Mucosa of descending colon (tissue), 3 donors: ENCODE results near the gene LDLRAD1. TPM values are rescaled to one million over a fixed set of nuclear protein-coding genes. Genes with fewer than 3 reads are reported as not detected.
"Not testable (repeated sequence)": the region's sequence is repeated elsewhere in the genome, so short reads cannot be mapped to it uniquely, and the experiment has no call there.

Experiments
- ATAC-seq: fragments of 200-7000 bp; cut with Tn5 transposase; one replicate; pipeline ENCODE4 v1.9.1; 2020; ENCODE audit warnings: mild to moderate bottlenecking, moderate library complexity
- DNase-seq, 3 donors: peaks; one replicate each; pipeline ENCODE4 v3.0.0-alpha.2; 2020
- H3K36me3 ChIP-seq: fragments of 200-600 bp; one replicate; pipeline ENCODE4 v1.8.0; 2021; ENCODE audit warnings: low read depth, mild to moderate bottlenecking
- H3K4me1 ChIP-seq: fragments of 200-600 bp; one replicate; pipeline ENCODE4 v1.8.0; 2021; ENCODE audit warnings: low read depth, mild to moderate bottlenecking
- H3K4me3 ChIP-seq: fragments of 200-600 bp; one replicate; pipeline ENCODE4 v1.8.0; 2021; ENCODE audit warnings: mild to moderate bottlenecking
- H3K9me3 ChIP-seq: fragments of 200-600 bp; one replicate; pipeline ENCODE4 v1.8.0; 2021; ENCODE audit warnings: mild to moderate bottlenecking
- CTCF ChIP-seq: fragments of 200-600 bp; IDR thresholded peaks from one replicate; pipeline ENCODE4 v1.8.0; 2022; ENCODE audit warnings: antibody characterized with exemption, mild to moderate bottlenecking
- intact Hi-C, 2 donors: fragments of 100-400 bp; cut with DNase I in 1 of 2; cut with micrococcal nuclease in 1 of 2; formaldehyde crosslinking; loops; one replicate each; pipeline versions ENCODE4 v1.11.0 to v1.11.1; 2022; cut with DNase I, micrococcal nuclease
- total RNA-seq, 3 donors: library from RNA; stranded (reverse); fragmentation: NEBNext Ultra II Directional in 2 of 3; extraction: Animal tissue kit (Norgen Biotek cat#: 25700) in 2 of 3; gene quantifications; one replicate each; pipeline versions ENCODE4 v1.2.1 to v1.2.4, GENCODE V29; 2021 to 2023
- donor health status: DM: no; HTN: no; CAD: no; lungs with moderate emphysema.
- donor health status: DM: no; HTN: no; CAD: no.
- donor health status: DM: no; HTN: yes; CAD: no.

Gene LDLRAD1
- total RNA-seq, 3 donors from 2014 or later, result 0.39 TPM; not detected in 2

DNA sequence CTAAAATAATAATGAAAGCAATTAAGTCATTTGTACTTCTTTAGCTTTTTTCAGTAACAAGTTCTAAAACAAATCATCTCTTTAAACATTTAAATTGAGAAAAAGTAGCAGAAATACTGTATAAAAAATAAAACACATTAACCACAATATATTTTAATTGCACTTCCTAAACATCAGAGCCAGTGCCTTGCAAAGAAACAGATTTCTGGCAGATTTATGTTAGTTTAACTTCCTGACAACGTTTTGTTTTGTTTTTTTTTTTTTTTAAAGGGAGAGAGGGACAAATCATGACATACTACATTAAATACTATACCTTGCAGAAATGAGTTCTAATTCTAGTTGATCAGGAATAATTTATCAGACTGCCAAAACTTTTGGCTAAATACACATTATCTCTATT lies 23.8 kb upstream of the LDLRAD1 start:
- no peak for ATAC-seq
- no peak for DNase-seq
- Histone ChIP-seq H3K36me3 (peaks cover 6% of the 10 kb centered on the region), H3K4me1 (no peaks in the 10 kb centered on the region), H3K4me3 (no peak overlapping the region), H3K9me3 (no peaks in the 10 kb centered on the region)
- intact Hi-C loops, result no loop called here
- TF ChIP-seq CTCF, result no peak

DNA sequence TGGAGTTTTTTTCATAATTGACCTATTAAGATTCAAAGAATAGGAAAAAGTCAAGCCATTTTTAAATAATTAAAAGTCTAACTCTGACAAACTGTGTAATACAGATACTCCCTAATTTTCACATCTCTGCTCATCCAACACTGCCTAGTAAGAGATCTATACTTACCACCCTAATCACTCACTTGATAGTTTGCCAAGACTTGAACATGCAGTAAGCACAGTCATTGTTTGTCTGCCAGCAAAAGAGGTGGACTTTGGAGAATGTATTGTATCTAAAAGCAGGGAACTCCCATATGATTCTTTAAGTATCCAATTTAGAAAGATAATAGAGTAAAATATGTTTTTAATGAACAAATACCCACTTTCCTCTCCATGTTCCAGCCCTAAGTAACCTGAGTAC lies 19.5 kb upstream of the LDLRAD1 start:
- H3K4me1 ChIP-seq, result no peaks in the 10 kb centered on the region
- ATAC-seq (no peak), DNase-seq (no peak)
- H3K9me3 ChIP-seq, result no peaks in the 10 kb centered on the region
- no peak overlapping the region for H3K4me3 ChIP-seq
- TF ChIP-seq CTCF, result no peak
- intact Hi-C loops, result no loop called here
- peaks cover 23% of the 10 kb centered on the region for H3K36me3 ChIP-seq

DNA sequence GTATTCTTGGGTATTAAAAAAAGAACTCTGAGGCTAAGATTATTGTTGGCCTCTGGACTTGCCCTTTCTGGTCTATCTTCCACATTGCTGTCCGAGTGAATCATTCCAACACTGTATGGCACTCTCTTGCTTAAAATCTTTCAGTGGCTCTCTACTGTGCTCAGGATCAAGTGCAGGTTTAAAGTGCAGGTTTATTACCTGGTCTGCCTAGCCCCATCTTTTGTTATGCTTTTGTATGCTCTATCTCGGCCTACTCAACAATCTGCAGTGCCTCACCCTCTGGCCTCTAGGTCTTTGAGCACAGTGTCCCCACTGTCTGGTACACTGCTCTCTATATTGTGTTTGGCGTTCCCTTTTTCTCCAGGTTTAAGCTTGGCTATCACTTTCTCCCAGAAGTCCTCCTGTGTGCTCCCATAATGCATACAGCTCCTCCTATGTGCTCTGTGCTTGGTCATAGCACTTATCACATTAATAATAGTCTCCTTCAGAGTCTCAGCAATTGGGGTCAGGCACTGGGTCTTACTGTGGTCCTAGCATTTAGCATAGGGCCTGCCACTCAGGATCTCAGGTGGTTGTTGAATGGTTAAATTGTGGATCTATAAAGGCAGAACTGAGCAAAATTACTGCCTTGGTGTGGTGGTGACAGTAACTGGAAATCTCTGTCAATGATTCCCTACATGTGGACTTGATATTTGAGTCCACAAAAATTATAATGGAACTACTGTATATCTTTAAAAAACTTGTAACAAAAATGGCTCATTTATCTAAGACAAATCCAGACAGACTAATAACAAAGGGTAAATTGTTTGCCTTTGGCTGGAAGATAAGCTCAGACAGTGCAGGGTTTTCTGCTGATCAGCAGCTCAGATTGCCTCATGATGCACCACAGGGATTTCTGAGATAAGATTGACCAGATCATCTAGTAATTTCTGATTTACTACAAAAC lies 10.6 kb upstream of the LDLRAD1 start:
- peaks cover 5% of the 10 kb centered on the region for H3K36me3 ChIP-seq
- peak; percentile 41 for ATAC-seq
- no peak overlapping the region for H3K4me3 ChIP-seq
- no peaks in the 10 kb centered on the region for H3K9me3 ChIP-seq
- no peak for TF ChIP-seq CTCF
- DNase-seq, result no peak
- intact Hi-C loops, result no loop called here
- no peaks in the 10 kb centered on the region for H3K4me1 ChIP-seq

GRCh38 chr1:54027848-54028247 lies 9.9 kb upstream of the LDLRAD1 start:
- DNase-seq (no peak), ATAC-seq (no peak)
- Histone ChIP-seq H3K4me1 (no peaks in the 10 kb centered on the region), H3K36me3 (peaks cover 5% of the 10 kb centered on the region), H3K4me3 (no peak overlapping the region), H3K9me3 (no peaks in the 10 kb centered on the region)
- no peak for TF ChIP-seq CTCF
- intact Hi-C loops, result no loop called here

DNA sequence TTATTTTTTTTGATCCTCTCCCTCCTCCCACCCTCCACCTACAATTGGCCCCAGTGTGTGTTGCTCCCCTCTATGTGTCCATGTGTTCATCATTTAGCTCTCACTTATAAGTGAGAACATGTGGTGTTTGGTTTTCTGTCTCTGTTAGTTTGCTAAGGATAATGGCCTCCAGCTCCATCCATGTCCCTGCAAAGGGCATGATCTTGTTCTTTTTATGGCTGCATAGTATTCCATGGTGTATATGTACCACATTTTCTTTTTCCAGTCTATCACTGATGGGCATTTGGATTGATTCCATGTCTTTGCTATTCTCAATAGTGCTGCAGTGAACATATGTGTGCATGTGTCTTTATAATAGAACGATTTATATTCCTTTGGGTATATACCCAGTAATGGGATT lies 6.8 kb upstream of the LDLRAD1 start:
- H3K9me3 ChIP-seq, intact Hi-C loops, ATAC-seq, H3K36me3 ChIP-seq, DNase-seq, H3K4me3 ChIP-seq, H3K4me1 ChIP-seq: not testable (repeated sequence)

DNA sequence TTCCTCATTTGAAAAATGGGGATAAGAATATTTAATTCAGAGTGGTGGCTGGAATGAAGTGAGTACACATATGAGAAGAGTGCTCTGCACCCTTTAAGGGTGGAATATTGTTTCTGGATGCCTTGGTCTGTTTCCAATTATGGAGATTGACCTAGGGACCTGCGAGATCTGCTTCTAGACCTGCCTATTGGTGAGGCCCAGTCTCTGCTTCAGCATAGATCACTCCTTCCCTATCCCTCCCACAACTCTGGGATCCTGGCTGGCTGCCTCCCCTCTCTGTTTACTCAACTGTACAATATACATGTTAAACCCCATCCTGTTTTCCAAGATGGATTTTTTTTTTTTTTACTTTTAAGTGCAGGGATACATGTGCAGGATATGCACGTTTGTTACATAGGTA lies 6.4 kb upstream of the LDLRAD1 start:
- ATAC-seq (no peak), DNase-seq (no peak)
- intact Hi-C loops, result no loop called here
- H3K36me3 ChIP-seq, result no peaks in the 10 kb centered on the region
- TF ChIP-seq CTCF, result no peak
- H3K4me3 ChIP-seq, result no peak overlapping the region
- no peaks in the 10 kb centered on the region for H3K4me1 ChIP-seq
- H3K9me3 ChIP-seq, result no peaks in the 10 kb centered on the region

- DNase-seq, H3K4me1 ChIP-seq, H3K36me3 ChIP-seq, H3K4me3 ChIP-seq, intact Hi-C loops, H3K9me3 ChIP-seq, ATAC-seq: not testable (repeated sequence)
Measured at GRCh38 chr1:54019562-54020176, 1.7 kb upstream of the LDLRAD1 start.
